Measurements from ENCODE around the gene HUNK.

HUNK gene

DNA sequence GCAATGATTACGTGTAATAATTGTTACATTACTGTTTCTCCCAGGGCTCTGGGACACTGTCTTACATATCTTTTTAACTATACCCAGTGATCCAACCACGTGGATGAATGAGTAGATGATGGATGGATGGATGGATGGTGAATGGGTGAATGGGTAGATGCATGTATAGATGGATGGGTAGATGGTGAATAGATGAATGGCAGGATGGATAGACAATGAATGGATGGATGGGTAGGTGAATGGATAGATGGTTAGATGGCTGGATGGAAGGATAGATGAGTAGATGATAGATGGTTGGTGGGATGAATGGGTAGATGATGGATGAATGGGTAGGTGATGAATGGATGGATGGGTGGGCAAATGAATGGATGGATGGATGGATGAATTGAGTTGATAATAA lies 135.9 kb downstream of the HUNK start:
- TF ChIP-seq, protein P1, sequence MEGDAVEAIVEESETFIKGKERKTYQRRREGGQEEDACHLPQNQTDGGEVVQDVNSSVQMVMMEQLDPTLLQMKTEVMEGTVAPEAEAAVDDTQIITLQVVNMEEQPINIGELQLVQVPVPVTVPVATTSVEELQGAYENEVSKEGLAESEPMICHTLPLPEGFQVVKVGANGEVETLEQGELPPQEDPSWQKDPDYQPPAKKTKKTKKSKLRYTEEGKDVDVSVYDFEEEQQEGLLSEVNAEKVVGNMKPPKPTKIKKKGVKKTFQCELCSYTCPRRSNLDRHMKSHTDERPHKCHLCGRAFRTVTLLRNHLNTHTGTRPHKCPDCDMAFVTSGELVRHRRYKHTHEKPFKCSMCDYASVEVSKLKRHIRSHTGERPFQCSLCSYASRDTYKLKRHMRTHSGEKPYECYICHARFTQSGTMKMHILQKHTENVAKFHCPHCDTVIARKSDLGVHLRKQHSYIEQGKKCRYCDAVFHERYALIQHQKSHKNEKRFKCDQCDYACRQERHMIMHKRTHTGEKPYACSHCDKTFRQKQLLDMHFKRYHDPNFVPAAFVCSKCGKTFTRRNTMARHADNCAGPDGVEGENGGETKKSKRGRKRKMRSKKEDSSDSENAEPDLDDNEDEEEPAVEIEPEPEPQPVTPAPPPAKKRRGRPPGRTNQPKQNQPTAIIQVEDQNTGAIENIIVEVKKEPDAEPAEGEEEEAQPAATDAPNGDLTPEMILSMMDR (IDR thresholded peaks at IDR 0.05; ENCODE audit: low read depth, low read length, missing control alignments) = no peak

DNA sequence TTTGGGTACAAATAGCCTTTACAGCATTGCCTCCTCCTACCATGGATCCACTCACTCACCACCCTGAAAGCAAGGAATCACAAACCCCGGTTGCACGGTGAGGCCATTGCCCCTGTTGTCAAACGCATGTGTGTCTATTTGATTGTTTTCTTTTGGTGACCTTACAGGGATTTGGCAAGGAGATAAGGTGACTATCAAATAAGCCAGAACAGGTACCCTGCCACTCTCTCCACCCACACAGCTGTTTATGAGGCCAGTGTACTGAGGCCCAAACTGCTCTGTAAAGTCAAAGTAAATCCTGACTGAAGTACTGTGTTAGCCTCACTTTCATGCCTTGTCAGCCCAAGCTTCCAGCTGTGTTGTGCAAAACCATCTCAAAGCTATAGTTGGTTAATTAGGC lies 136.4 kb downstream of the HUNK start:
- DNase-seq (ENCODE audit: low read depth) = no peak
- TF ChIP-seq, protein P1 (IDR thresholded peaks at IDR 0.05; ENCODE audit: low read depth, low read length, missing control alignments) = no peak
- in situ Hi-C loops (cut with HindIII; ENCODE audit: low sequenced_read_pairs) = no loop called here
- H3K4me3 ChIP-seq (ENCODE audit: low read depth, low read length) = no peak overlapping the region

More for the DNA sequence above, 135.9 kb downstream of the HUNK start:
- in situ Hi-C loops (cut with HindIII; ENCODE audit: low sequenced_read_pairs) = no loop called here
- H3K4me3 ChIP-seq (ENCODE audit: low read depth, low read length) = no peak overlapping the region
- no peak for DNase-seq (ENCODE audit: low read depth)

DNA sequence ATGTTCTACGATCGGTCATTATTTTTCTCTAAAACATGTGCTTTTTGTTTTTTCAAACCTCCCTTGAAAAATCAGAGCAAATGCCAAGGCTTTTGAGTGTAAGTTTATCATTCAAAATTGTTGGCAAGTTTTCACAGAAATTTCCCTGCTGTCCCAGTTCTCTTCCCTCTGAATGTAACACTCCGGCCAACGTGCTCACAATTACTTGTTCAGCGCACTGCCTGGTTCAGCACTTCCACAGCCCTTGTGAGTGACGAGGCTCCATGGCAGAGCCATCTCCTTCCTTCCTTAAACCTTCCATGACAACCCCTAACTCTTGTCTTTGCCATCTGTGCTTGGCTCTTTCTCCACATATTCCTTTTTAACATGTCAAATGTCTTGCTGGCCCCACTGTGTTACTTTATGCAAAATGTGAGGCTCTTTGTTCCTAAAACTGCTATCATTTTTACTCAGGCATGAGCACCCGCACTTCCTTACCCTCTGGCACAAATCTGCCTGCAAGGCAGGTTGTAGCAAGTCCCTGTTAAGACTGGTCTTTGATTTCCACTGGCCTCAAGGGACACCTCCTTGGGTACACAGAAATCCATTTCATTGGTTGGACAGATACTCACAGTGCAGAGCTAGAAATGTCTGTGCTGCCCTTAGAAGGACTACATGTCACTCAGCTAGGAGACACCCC lies 142.8 kb downstream of the HUNK start:
- no peak for DNase-seq (ENCODE audit: low read depth)
- in situ Hi-C loops (cut with HindIII; ENCODE audit: low sequenced_read_pairs) = loop anchor here (10.0 kb wide), 1 partner anchor 61 kb away; no protein-coding TSS in a partner anchor
- H3K4me3 ChIP-seq (ENCODE audit: low read depth, low read length) = no peak overlapping the region
- TF ChIP-seq, protein P1 (IDR thresholded peaks at IDR 0.05; ENCODE audit: low read depth, low read length, missing control alignments) = no peak

DNA sequence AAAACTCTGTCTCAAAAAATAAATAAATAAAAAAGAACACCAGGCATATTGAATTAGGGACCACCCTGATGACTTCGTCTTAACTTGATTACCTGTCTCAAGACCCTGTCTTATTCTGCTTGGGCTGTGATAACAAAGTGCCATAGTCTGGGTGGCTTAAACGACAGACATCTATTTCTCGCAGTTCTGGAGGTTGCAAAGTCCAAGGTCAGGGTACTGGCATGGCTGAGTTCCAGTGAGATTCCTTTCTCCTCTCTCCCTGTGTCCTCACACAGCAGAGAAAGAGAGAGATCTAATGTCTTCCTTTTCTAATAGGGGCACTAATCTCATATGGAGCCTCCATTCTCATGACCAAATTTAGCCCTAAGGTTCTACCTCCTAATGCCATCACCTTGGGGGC lies 145.6 kb downstream of the HUNK start:
- H3K4me3 ChIP-seq (ENCODE audit: low read depth, low read length) = no peak overlapping the region
- TF ChIP-seq, protein P1 (IDR thresholded peaks at IDR 0.05; ENCODE audit: low read depth, low read length, missing control alignments) = no peak
- in situ Hi-C loops (cut with HindIII; ENCODE audit: low sequenced_read_pairs) = loop anchor here (10.0 kb wide), 1 partner anchor 64 kb away; no protein-coding TSS in a partner anchor
- no peak for DNase-seq (ENCODE audit: low read depth)

DNA sequence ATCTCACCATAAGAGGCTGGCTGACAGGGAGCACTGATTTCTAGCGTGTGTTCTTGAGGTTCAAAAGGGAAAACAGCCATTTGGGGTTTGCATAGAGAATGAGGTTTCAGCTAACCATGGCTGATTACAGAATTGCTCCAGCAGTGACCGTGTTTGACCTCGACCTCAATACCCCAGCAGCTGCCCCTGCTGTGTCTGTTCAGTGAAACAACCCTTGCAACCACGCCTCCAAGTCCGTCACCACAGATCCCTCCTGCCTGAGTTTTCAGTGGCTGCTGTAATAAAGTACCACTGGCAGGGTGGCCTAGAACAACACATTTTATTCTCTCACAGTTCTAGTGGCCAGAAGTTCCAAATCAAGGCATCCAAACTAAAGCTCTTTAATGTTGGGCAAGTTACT lies 147.7 kb downstream of the HUNK start:
- in situ Hi-C loops (cut with HindIII; ENCODE audit: low sequenced_read_pairs) = no loop called here
- TF ChIP-seq, protein P1 (IDR thresholded peaks at IDR 0.05; ENCODE audit: low read depth, low read length, missing control alignments) = no peak
- no peak for DNase-seq (ENCODE audit: low read depth)
- H3K4me3 ChIP-seq (ENCODE audit: low read depth, low read length) = no peak overlapping the region

DNA sequence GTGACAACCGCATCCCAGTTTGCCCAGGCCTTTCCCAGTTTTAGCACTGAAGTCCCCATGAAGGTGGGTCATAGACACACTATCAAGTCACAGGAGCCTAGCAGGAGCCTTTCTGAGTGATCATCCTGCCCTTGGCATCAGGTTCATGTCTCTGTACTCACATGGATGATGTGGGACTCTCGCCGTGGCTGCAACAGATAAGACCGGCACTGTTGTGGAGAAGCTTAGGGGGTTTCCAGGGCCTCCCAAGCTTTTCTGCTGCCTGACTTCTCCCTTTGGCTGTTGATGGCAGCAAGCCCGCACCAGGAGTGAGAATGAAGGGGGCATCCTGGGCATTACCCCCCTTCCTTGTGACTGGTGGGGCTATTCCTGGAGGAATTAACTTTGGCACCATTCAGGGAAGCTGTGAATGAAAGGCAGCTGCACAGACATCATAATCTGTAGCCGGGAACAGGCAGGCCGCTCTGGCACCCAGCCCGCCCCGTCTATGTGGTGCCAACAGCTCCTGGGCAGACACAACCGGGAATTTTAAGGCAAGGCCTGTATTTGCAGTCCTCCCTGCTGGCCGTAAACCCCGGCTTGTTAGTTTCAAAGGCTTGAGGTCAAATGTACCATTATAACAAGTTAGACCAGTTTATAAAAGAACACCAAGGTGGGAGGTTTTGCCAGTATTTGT lies 148.6 kb downstream of the HUNK start:
- TF ChIP-seq, protein P1 (IDR thresholded peaks at IDR 0.05; ENCODE audit: low read depth, low read length, missing control alignments) = no peak
- no peak overlapping the region for H3K4me3 ChIP-seq (ENCODE audit: low read depth, low read length)
- DNase-seq (ENCODE audit: low read depth) = no peak
- in situ Hi-C loops (cut with HindIII; ENCODE audit: low sequenced_read_pairs) = no loop called here

All from astrocyte of the cerebellum (primary cell).